COLO668 (cell line): ENCODE data around the gene UBR3.
"Not testable (repeated sequence)": the region's sequence is repeated elsewhere in the genome, so short reads cannot be mapped to it uniquely, and the experiment has no call there.

Experiments
- DNase-seq: peaks from one replicate; lab custom pipeline; 2025; ENCODE audit not compliant: unreplicated experiment; lab: John Stamatoyannopoulos, UW

UBR3 gene

GRCh38 chr2:169933124-169933711 lies 106.0 kb downstream of the UBR3 start:
- no peak for DNase-seq

DNA sequence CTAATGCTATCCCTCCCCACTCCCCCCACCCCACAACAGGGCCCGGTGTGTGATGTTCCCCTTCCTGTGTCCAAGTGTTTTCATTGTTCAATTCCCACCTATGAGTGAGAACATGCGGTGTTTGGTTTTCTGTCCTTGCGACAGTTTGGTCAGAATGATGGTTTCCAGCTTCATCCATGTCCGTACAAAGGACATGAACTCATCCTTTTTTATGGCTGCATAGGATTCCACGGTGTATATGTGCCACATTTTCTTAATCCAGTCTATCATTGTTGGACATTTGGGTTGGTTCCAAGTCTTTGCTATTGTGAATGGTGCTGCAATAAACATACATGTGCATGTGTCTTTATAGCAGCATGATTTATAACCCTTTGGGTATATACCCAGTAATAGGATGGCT lies 109.4 kb downstream of the UBR3 start:
- not testable (repeated sequence) for DNase-seq

DNA sequence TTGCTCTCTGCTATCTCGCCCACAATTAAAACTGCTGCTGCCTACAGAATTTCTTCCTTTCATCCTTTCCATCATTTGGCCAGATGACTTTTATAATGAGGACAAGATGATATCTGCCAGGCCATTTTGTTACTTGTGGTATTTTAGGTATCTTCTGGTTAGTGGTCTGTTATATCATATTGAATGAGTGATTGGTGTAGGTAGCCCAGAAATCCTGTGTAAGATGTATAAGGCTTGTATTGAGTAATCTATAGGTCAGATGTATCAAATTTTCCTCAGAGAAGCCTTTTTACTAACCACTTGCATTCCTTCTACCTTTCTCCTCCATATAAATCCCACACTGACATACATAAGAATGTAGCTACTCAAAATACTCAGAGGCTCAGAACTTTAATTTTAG lies 118.3 kb downstream of the UBR3 start:
- no peak for DNase-seq

DNA sequence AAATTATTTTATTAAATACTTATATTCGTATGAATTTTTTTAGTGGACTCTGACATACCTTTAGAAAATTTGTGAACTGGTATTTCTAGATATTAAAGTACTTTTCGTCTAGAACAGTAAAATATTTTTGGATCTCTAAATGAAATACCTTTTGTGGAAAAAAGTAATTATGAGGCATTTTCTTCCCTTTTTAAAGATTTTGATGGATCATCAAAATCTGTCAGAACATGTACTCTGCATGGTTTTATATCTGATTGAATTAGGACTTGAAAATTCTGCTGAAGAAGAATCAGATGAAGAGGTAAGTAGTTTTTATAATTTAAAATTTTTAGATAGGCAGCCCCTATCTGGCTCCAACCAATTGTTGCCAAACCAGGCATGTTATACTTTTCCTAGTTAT lies 118.8 kb downstream of the UBR3 start:
- no peak for DNase-seq

DNA sequence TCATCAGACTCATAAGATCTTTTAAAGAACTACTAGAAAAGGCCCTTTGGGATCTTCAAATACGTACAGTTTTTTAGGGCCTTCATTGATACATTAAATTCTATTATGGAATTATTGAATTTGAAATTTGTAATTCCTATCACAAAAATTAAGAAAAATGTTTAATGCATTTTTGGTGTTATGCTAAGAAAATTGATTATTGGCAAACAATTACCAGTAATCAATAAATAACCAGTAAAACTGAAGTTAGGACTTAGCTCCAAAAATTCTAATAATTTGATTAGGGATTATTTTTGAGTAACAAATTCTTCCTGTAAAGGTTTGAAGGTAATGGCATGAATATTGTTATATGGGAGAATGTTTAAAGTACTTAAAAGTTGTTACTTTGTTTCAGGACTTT lies 119.3 kb downstream of the UBR3 start:
- no peak for DNase-seq

DNA sequence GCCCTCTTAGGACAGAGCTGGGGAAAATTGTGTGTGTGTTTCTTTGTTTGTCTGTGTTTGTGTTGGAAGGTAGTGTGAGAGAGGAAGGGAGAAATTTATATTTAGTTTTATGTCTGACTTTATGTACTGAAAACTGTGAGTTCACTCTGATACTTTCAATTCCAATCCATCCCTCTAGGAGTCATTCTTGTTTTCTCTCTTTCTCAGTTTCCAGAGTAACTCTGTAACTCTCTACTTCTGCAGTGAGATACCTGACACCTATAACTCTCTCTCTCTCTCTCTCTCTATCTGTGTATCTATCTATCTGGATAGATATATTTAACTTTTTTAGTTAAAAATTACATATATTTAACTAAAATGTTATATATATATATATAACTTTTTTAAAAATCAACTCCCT lies 128.7 kb downstream of the UBR3 start:
- DNase-seq: no peak

DNA sequence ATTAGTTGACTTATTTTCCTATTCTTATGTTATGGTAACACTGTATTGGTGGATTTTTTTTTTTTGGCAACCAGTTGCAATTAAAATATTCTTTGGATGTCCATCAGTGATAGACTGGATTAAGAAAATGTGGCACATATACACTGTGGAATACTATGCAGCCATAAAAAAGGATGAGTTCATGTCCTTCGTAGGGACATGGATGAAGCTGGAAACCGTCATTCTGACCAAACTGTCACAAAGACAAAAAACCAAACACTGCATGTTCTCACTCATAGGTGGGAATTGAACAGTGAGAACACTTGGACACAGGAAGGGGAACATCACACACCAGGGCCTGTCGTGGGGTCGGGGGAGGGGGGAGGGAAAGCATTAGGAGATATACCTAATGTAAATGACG lies 130.0 kb downstream of the UBR3 start:
- not testable (repeated sequence) for DNase-seq

DNA sequence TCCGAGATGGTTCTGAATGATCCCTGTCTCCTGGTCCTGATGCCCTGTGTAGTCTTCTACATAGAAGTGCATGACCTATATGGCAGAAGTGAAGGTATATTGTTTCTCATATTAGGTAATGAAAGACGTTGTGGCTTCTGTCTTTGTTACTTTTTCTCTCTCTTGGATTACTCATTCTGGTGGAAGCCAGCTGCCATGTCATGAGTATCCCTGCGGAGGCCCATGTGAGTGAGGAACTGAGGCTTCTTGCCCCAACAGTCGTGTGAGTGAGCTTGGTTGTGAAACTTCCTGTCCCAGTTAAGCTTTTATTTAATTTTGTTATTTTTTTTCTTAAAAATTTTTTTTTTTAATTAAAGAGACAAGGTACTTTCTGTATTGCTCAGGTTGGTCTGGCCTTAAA lies 134.7 kb downstream of the UBR3 start:
- no peak for DNase-seq

DNA sequence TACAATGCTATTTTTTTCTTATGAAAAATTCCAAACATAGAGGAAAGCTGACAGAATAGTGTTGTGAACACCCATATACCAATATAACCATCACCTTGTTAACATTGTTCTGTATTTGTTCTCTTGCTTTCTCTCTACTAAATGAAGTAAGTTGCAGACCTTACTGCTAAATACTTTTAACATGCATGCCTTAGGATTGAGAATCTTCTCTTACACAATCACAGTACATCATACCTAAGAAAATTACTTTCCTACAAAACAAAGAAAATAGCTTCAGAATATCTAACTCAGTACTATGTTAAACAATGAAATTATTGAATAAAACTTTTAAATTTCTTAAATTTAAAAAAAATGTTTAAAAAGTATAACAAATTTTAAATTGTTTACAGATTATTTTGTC lies 136.5 kb downstream of the UBR3 start:
- no peak for DNase-seq

DNA sequence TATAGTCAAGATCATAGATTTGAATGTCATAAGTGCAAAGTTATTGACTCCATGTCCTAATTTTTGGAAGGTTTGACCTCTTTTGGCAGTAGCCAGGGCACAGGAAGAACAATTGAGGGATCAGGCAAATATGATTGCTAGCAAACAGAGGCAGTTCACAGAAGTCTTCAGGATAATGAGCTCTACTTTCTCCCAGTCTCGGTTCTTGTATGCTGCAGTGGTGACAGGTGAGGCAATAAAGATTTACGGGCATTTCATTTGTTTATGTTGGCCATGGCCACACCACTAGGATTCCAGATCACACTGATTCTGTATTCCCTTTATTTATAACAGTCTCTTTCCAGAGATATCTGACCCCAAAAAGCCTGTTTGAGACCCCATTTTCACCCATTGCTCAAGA lies 137.5 kb downstream of the UBR3 start:
- DNase-seq: no peak

DNA sequence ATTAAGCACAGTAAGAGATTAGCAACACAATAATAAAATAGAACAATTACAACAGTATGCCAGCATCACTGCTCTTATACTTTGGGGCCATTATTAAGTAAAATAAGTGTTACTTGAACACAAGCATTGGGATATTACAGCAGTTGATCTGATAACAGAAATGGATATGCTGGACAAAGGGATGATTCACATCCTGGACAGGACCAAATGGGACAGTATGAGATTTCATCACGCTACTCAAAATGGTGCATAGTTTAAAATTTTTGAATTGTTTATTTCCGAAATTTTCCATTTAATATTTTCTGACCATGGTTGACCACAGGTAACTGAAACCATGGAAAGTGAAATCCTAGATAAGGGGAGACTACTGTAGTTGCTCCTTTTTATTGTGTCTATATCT lies 138.2 kb downstream of the UBR3 start:
- DNase-seq: no peak

- DNase-seq: no peak
Observed at GRCh38 chr2:169966454-169966853, 139.2 kb downstream of the UBR3 start.

DNA sequence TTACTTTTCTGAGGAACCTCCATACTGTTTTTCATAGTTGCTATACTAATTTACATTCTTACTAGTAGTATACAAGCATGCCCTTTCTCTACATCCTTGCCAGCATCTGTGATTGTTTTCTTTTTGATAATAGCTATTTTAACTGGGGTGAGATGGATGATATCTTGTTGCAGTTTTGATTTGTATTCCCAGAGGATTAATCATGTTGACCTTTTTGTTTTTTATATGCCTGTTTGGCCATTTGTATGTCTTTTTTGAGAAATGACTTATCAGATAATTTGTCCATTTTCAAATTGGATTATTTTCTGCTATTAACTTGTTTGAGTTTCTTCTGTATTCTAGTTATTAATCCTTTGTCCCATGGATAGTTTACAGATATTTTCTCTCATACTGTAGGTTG lies 141.5 kb downstream of the UBR3 start:
- DNase-seq: no peak

GRCh38 chr2:169975221-169975620 lies 148.0 kb downstream of the UBR3 start:
- DNase-seq: no peak

- DNase-seq: no peak
Observed at GRCh38 chr2:169976335-169976851, 149.1 kb downstream of the UBR3 start.

GRCh38 chr2:169977530-169977929 lies 150.3 kb downstream of the UBR3 start:
- no peak for DNase-seq

GRCh38 chr2:169978402-169979017 lies 151.3 kb downstream of the UBR3 start:
- no peak for DNase-seq

DNA sequence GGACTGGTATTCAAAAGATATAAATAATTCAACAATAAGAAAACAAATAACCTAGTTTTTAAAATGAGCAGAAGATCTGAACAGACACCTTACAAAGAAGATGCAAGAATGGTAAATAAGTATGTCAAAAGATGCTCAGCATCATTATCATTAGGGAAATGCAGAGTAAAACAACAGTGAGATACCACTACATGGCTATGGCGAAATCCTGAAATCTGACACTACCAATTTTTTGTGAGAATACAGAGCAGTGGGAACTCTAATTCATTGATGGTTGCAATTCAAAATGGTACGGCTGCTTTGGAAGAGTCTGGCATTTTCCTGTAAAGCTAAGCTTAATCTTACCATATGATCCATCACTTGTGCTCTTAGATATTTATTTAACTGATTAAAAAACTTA lies 151.8 kb downstream of the UBR3 start:
- DNase-seq: no peak

GRCh38 chr2:169980001-169980400 lies 152.7 kb downstream of the UBR3 start:
- DNase-seq: no peak

GRCh38 chr2:169980643-169981042 lies 153.4 kb downstream of the UBR3 start:
- no peak for DNase-seq

DNA sequence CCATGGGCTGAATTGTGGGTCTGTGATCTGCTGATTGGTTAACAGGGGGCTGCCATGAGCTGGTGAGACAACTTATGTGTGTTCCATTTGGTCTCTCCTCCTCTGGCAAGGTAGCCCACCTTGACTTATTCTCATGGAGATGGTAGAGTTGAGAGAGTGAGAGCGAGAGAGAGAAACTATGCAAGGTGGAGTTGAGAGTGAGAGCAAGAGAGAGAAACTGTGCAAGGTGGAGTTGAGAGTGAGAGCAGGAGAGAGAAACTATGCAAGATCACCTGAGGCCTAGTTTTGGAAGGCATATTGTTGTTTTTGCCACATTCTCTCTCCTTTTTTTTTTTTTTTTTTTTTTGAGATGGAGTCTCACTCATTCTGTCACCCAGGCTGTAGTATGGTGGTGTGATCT lies 155.7 kb downstream of the UBR3 start:
- DNase-seq: no peak

- no peak for DNase-seq
Observed at GRCh38 chr2:169983506-169983905, 156.3 kb downstream of the UBR3 start.

DNA sequence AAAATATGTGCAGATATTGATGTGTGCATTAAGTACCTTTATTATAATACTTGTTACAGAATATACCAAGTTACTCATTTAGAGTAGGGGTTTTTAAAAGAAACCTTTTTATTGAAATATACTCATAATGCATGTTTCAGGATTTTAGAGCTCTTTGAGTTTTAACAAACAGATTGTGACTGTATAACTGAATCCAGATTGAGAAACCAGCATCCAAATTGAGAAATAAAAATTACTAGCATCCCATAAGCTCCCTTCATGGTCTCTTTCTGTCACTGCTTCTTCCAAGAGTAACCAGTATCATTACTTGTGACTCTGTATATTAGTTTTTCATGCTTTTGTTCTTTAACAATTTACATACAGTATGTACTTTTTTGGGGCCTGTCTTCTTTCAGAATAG lies 156.9 kb downstream of the UBR3 start:
- no peak for DNase-seq
